Left cardiac atrium (tissue), 4 donors: ENCODE measurements around the gene ZNF556. TPM values are rescaled to one million over a fixed set of nuclear protein-coding genes. Genes with fewer than 3 reads are reported as not detected.

Experiments
- ATAC-seq, 2 donors: fragments of 200-7000 bp; cut with Tn5 transposase; one replicate each; pipeline ENCODE4 v1.9.1; 2020; ENCODE audit warnings: mild to moderate bottlenecking in 2 of 2, moderate library complexity in 2 of 2
- DNase-seq: peaks from one replicate; pipeline ENCODE4 v3.0.0-alpha.2; 2020
- intact Hi-C, 2 donors: fragments of 100-400 bp; cut with DNase I; formaldehyde crosslinking; loops; one replicate each; pipeline versions ENCODE4 v1.14.1 to v1.15.1; 2022 to 2023
- long read RNA-seq: library from polyadenylated mRNA; unstranded; transcript quantifications from one replicate; pipeline ENCODE4 v2.0.0, GENCODE V29; 2021
- total RNA-seq, 2 donors: library from RNA; stranded (reverse); fragmentation: NEBNext Ultra II Directional; extraction: Animal tissue kit (Norgen Biotek cat#: 25700); gene quantifications; one replicate each; pipeline ENCODE4 v1.2.1, GENCODE V29; 2021
- donor health status: DM: no; HTN: yes; CAD: no.
- donor health status: DM: no; HTN: yes; CAD: no; lungs with severe emphysema.
- donor health status: DM: yes; HTN: yes; CAD: no.
- donor health status: Dilated cardiomyopathy.

Gene ZNF556
- total RNA-seq: not detected
- long read RNA-seq: 0 reads

DNA sequence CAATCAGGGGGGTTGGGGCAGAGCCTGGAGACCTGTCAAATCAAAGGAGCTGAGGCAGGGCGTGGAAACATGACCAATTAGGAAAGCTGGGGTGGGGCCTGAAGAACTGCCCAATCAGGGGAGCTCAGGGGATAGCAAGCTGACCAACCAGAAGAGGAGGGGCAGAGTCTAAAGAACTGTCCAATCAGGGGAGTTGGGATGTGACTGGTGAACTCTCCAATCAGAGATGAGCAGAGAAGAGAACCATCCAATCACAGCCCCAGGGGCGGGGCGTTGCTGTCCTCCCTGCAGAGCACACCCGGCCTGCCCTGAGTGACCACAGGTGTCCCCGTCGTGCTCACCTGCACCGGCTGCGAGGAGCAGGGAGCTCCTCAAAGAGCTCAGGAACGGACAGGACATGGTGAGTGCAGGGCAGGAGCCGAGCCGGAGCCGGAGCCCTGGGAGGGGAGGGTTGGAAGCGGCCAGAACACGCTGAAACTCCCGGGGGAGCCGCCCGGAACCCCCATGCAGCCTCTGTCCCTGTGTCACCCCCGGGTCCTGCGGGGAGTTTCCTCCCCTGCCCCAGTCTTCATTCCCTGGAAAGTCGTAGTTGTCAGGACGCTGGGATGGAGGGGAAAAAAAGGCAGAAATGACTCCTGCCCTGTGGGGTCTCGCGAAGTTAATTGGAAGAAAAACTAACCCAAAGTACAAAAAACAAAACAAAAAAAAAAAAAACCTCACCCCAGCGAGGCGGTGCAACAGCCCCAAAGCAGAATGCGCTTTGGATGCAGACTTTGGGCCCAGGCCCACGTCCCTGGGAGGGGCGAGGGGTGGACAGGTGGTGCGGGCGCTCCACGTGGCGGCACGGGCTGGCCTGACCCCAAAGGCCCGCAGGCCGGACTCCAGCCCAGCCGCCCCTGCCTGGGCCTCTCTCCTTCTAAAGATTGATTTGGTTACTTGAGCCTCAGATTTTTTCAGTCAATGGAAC is at the start of gene ZNF556:
ZNF556 (plus strand) TSS at position 311 of the 967 bp plus-strand sequence; CDS start at position 398, 87 bp downstream.
- no peak for ATAC-seq
- no peak for DNase-seq
- intact Hi-C loops: no loop called here

DNA sequence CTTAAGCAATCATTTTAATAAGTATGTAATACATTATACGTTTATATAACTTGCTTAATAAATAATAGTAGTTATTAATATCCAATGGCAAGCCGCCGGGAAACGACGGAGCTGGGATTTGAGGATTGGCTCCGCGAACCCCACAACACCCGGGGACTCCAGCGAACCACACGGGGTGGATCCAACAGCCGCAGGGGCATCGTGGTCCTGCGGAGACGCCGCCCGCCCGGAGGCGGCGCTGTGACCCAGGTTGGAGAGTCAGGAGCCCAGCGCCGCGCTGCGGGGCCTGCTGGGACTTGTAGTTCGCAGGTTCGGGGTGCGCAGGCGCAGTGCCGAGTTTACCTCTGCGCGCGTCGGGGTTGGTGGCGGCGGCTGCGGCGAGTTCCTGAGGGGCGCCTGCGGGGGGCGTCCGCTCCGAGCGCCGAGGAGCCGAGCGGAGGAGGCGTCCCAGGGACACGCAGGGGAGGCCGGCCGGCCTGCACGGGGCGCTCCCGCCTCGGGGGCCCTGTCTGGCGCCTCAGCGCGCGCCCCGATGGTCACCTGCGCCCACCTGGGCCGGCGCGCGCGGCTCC is 47.5 kb upstream of the ZNF556 start, which contains the start of gene ZNF554:
ZNF554 (plus strand) TSS at position 329 of the 572 bp plus-strand sequence; CDS start at position 533, 204 bp downstream.
- intact Hi-C loops: no loop called here
- DNase-seq (peak; percentile 99), ATAC-seq (peak; percentile 97 to 98)

DNA sequence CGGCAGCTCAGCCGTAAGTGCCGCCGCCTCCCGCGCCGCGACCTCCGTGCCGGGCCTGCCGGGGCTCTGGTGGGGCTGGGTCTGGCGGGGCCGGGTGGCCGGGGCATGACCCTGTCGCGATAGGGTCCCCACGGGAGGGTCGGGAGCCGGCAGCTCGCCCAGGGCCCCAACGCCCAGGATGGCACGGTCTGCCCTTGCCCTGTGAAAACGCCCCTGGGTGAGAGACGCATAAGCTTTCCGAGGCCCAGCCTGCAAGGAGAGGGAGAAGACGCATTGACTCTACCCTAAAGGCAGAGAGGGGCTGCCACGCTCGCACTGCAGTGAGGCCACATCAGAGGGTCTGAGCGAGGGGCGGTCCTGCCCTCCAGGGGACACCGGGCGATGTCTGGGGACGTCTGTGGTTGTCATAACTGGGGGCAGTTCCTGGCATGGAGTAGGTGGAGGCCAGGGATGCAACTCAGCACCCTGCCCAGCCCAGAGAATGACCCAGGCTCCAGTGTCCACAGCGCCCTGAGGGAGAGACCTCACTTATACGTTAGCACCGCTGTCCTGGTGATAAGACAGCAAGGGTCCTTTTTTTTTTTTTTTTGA is 46.9 kb upstream of the ZNF556 start:
- no peak for DNase-seq
- intact Hi-C loops: no loop called here
- ATAC-seq: peak; percentile 6 to 32

DNA sequence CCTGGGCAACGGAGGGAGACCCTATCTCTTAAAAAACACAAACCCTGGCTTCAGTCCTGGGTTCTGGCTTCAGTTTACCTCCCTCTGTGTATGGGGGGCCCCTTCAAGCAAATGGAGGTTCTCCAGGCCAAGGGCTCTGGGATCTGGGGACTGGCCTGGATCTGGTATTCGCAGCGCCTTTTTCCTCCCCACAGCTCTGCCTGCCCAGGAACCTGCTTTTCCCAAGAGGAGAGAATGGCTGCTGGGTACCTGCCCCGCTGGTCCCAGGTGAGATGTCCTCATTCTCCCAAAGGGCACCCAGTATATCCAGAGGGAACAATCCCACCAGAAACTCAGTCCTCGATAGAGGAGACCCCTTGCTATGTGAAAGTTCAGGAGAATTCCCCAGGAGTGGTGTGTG is 44.3 kb upstream of the ZNF556 start:
- no peak for ATAC-seq
- intact Hi-C loops: no loop called here
- DNase-seq: no peak

DNA sequence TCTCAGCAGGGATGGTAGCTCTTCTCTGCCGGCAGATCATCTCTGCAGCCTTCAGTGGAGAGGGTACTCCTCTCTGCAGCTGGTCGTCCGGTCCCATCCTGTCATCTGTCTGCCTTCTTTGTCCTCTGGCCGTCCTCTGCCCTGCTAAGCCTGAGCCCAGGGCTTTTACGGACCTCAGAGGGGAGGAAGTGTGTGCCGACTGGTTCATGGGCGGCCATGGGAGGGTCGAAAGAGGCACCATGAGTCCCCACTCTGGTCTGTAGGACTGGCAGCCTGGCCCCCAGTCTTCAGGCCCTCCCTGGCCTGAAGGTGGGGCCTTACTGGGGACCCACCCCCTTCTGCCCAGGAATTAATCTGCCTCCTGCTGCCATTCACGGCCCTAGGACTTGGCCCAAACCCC is 43.5 kb upstream of the ZNF556 start:
- no peak for ATAC-seq
- no peak for DNase-seq
- intact Hi-C loops: no loop called here

DNA sequence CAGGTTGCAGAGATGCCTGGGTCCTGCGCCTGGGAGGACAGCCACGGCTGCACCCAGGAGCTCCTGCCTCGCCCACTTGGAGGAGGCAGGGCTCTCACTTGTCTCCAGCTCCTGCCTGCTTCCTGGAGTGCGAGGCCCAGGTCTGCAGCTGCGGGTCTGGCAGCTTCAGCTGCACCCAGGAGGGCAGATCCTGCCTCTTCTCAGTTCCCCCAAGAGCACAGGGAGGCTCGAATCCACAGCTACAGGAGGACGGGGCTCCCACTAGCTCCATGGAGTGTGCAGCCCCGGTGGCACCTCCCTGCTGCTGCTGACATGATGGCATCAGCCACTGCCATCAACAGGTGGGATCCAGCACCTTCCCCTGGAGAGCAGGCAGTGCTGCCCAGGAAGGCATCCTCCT is 43.0 kb upstream of the ZNF556 start:
- intact Hi-C loops: no loop called here
- no peak for DNase-seq
- no peak for ATAC-seq

DNA sequence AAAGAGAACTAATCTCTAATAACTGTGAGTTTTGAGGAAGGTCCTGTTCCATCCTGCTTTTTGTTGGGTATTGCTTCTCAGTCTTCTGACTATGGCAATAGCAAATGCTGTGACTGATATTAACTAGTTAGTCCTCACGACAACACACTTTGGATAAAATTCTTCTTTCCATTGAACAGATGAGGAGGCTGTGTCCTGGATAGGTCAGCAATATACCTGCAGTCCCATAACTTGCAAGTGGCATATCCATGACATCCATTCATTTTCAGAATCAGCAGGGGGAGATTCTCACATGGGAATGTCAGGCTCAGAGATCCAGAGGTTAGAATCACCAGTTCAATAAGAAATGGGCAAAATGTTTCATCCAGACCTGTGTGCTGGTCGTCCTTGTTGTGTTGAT is 40.1 kb upstream of the ZNF556 start:
- DNase-seq: no peak
- ATAC-seq: no peak
- intact Hi-C loops: no loop called here

DNA sequence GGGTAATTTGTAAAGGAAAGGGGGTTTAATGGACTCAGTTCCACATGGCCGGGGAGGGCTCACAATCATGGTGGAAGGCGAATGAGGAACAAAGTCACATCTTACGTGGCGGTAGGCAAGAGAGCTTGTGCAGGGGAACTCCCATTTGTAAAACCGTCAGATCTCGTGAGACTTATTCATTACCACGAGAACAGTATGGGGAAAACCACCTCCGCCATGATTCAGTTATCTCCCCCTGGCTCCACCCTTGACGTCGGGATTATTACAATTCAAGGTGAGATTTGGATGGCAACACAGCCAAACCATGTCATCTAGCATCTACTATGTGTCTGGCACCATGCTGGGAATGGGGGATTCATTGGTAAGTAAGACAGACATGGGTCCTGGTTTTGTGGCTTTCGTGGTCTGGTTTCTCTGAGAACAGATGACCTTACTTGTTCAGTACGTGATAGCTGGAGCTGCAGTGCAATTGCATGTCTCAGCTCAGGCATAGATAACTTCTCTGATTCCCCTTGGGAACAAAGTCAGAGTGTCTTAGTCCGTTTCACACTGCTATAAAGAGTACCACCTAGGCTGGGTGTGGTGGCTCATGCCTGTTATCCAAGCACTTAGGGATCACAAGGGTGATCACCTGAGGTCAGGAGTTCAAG is 39.2 kb upstream of the ZNF556 start:
- intact Hi-C loops: no loop called here
- ATAC-seq (no peak), DNase-seq (no peak)

DNA sequence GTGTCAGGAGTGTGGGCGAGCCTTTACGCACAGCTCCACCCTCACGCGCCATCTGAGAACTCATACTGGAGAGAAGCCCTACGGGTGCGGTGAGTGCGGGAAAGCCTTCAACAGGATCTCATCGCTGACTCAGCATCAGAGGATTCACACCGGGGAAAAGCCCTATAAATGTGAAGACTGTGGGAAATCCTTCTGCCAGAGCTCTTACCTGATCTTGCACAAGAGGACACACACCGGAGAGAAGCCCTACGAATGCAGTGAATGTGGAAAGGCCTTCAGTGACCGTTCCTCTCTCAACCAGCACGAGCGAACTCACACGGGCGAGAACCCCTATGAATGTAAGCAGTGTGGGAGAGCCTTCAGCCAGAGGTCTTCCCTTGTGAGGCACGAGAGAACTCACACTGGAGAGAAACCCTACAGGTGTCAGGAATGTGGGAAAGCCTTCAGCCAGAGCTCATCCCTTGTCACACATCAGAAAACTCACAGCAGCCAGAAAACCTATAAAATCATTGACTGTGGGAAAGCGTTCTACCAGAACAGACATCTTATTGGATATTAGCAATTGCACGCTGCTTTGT is 32.8 kb upstream of the ZNF556 start:
- intact Hi-C loops: no loop called here
- no peak for DNase-seq
- no peak for ATAC-seq

DNA sequence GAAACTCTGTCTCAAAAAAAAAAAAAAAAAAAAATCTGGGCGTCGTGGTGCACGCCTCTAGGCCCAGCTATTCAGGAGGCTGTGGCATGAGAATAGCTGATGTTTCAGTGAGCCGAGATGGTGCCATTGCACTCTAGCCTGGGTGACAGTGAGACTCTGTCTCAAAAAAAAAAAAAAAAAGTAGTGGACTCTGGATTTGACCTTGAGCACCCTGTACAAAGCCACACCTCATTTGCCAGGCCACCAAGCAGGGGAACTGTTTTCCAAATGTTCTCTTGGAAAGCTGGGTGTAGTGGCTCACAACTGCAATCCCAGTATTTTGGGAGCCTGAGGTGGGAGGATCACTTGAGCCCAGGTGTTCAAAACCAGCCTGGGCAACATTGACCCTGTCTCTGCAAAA is 29.7 kb upstream of the ZNF556 start:
- ATAC-seq (no peak), DNase-seq (no peak)
- intact Hi-C loops: no loop called here

DNA sequence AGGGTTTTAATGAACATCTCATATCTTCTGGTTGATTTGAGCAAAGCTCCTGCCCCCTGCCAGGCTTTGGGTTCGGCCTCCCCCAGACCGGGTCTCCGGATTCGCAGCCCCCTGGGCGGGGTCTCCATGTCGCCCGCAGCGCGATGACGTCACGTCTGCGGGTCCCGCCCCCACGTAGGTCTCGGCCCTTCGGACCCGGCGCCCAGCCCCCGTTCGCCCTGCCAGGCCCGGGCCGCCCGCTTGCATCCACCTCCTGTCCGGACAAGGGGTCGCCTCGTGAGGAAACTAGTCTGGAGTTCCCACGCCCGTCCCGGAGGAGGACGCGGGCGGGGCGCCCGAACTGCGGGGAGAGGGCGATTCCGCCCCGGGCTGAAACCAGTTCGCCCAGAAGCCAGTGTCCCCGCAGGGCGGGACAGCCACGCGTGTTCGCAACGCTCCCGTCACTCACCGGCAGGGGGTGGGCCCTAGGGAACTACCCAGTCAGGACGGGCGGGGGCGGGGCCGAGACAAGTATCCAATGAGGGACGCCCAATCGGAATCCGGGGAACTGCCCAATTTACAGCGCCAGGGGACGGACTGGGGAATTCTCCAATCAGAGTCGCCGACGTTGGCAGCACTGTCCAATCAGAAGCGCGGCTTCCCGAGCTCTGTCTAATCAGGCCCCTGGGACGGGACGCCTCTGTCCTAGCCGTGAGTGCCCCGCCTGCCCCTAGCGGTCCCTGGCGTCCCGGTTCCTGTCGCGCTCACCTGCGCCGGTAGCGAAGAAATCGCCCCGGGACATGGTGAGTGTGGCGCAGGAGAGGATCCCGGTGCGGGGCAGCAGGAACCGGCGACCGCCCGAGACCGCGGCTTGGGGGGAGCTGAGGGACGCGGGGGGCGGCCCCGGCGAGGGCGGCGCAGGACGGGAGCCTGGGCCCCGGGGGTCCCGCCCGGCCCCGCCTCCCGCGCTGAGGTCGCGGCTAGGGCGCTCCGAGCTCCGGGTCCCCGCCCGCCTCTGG is 26.0 kb upstream of the ZNF556 start, which contains the start of gene ZNF555:
ZNF555 (plus strand) TSS at position 682 of the 998 bp plus-strand sequence; CDS start at position 780, 98 bp downstream.
- ATAC-seq: peak; percentile 98 to 99
- intact Hi-C loops: no loop called here
- DNase-seq: peak; percentile 100

DNA sequence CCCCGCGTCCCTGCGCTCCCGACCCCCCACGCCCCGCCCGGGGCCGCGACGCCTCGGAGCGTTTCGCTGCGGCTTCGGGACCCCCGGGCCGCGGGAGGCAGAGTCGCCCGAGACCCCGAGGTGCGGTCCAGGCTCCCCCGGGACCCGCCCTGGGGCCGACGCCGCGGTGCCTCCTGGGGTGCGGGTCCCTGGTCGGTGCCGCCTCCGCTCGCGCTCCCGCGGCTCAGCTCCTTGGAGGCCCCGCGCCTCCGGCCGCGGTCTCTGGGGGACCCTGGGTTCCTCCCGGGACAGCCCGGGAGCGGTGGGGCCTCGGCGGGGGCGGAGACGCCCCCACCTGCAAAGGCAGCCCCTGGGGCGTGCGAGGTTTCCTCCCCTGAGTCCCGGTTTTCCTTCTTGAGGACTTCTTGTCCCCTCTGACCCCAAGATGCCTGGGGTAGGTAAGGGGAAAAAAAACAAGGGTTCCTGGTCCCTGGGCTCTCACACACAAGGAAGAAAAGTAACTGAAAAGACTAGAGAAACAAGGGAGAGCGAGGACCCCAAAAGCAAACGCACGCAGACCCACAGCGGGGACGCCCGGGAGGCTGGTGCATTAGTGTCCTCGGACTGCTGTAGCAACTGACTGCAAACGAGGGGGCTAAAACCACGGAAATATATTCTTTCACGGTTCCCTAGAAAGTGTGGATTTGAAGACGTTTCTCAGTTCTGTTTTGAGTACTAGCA is 25.1 kb upstream of the ZNF556 start:
- no peak for DNase-seq
- no peak for ATAC-seq
- intact Hi-C loops: no loop called here

DNA sequence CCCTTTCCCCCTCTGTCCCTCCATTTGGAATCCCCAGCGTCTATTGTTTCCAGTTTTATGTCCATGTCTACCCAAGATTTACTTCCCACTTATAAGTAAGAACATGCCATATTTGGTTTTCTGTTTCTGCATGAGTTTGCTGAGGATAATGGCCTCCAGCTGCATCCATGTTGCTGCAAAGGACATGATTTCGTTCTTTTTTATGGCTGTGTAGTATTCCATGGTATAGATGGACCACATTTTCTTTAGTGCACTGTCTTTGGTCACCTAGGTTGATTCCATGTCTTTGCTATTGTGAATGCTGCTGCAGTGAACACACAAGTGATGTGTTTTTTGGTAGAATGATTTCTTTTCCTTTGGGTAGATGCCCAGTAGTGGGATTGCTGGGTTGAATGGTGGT is 22.0 kb upstream of the ZNF556 start:
- no peak for ATAC-seq
- DNase-seq: no peak
- intact Hi-C loops: no loop called here

DNA sequence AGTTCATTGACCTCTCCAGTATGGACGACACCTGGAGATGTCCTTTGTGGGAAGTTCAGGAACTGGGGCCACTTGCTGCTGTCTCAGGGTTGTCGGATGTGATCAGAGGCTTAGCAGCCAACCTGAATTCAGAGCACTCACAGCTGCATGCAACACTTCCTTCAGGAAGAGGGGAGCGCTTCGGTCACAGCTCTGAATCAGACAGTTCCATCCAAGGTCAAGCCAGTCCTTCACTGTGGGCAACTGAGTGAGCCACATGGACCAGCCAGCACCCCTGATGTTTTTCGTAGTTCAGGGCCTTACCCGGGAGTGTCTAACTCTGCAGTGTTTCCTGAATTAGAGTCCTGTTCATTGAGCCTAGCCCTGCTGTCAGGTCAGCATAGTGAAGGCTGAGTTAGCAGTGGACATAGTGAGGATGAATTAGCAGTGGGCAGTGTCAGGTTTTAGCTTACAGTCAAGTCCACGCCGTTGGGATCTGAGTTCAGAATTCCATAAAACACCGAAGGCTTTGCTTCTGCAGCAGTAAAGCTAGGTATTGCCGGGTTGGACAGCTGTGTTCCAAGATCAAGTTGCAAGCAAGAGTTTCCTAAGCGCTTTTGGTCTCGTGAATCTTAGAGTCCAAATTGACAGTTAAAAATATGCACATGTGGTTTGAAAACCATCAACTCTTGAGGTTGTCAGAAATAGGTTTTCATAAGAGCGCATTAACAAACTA is 20.8 kb upstream of the ZNF556 start:
- ATAC-seq (no peak), DNase-seq (no peak)
- intact Hi-C loops: no loop called here

DNA sequence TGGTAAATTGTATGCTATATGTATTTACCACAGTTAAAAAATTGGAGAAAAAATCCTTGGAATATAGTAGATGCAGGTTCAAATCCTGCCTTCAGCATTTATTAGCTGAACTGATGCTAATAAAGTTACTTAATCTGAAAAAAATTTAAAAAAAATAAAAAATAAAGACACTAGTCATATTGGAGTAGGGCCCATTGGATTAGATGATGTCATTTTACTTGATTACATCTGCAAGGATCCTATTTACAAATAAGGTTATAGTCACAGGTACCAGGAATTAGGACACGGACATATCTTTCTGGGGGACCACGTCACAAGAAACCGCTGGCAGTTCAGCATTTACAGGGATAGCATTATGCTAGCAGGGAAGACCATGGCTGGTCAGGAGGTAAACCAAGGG is 19.6 kb upstream of the ZNF556 start:
- intact Hi-C loops: no loop called here

DNA sequence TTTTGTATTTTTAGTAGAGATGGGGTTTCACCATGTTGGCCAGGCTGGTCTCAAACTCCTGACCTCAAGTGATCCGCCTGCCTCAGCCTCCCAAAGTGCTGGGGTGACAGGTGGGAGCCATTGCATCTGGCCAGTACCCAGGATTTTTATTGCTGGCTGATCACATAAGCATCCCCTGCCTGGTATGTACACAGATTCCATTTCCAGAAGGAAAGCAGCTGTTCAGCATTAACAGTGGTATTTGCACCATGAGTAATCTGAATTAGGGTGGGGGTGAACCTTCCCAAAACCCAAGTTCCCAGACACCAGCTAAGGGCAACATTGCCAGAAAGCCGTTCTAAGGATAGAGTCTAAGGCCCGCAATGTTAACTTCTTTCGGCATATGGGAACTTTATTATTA is 18.5 kb upstream of the ZNF556 start:
- DNase-seq: no peak

More for the DNA sequence above, 19.6 kb upstream of the ZNF556 start:
- ATAC-seq: no peak
- no peak for DNase-seq

More for the DNA sequence above, 18.5 kb upstream of the ZNF556 start:
- ATAC-seq: no peak
- intact Hi-C loops: no loop called here
